ENCODE data around the gene ITGA1.

- TF ChIP-seq CTCF (IDR thresholded peaks at IDR 0.05) (no peak), POLR2A (IDR thresholded peaks at IDR 0.05) (no peak)
These were observed 106.1 kb downstream of the ITGA1 start for GRCh38 chr5:52893863-52894262.
